Neural cell (in vitro differentiated cells): ENCODE measurements around the gene NCKAP5. TPM values are rescaled to one million over a fixed set of nuclear protein-coding genes. Genes with fewer than 3 reads are reported as not detected.

Experiments used
- H2AFZ ChIP-seq: fragments of 200-600, 300-800 bp; sonication (generic), shearing (Covaris generic); 2 replicates; pipeline ENCODE4 v1.6.0; 2014; ENCODE audit warnings: low read depth, mild to moderate bottlenecking, antibody characterized with exemption, low read length, moderate library complexity
- H3F3A ChIP-seq: fragments of 200-600 bp; shearing (Covaris generic); 2 replicates; pipeline ENCODE4 v1.6.1; 2016; ENCODE audit warnings: mild to moderate bottlenecking, moderate library complexity, mixed read lengths, antibody characterized with exemption, low read length; ENCODE audit not compliant: insufficient read depth, poor library complexity, severe bottlenecking
- H3K27ac ChIP-seq: fragments of 200-600, 300-800 bp; sonication (generic), shearing (Covaris generic); 2 replicates; pipeline ENCODE4 v1.5.1; 2014; ENCODE audit warnings: mild to moderate bottlenecking, low read length, moderate library complexity
- H3K27me3 ChIP-seq: fragments of 300-800, 200-600 bp; sonication (generic), shearing (Covaris generic); 2 replicates; pipeline ENCODE4 v1.6.0; 2014; ENCODE audit warnings: mild to moderate bottlenecking, low read depth, low read length, moderate library complexity; ENCODE audit not compliant: insufficient read depth
- H3K36me3 ChIP-seq: fragments of 300-800, 200-600 bp; sonication (generic), shearing (Covaris generic); 2 replicates; pipeline ENCODE4 v1.5.1; 2014; ENCODE audit warnings: mild to moderate bottlenecking, antibody characterized with exemption, low read length, moderate library complexity; ENCODE audit not compliant: insufficient read depth
- H3K4me2 ChIP-seq: fragments of 300-800, 200-600 bp; sonication (generic), shearing (Covaris generic); 2 replicates; pipeline ENCODE4 v1.6.0; 2014; ENCODE audit warnings: mild to moderate bottlenecking, low read length
- H3K4me3 ChIP-seq: fragments of 300-800, 200-600 bp; sonication (generic), shearing (Covaris generic); 2 replicates; pipeline ENCODE4 v1.5.1; 2014; ENCODE audit warnings: mild to moderate bottlenecking, low read length, moderate library complexity
- H3K79me2 ChIP-seq: fragments of 200-600 bp; shearing (Covaris generic); replicated peaks from 2 replicates; pipeline ENCODE4 v1.6.0; 2014; ENCODE audit warnings: mild to moderate bottlenecking, low read length, moderate library complexity; ENCODE audit not compliant: insufficient read depth
- H3K9ac ChIP-seq: fragments of 300-800, 200-600 bp; sonication (generic), shearing (Covaris generic); 2 replicates; pipeline ENCODE4 v1.6.1; 2016; ENCODE audit warnings: mild to moderate bottlenecking, low read length, mixed read lengths
- H3K9me2 ChIP-seq: fragments of 200-600 bp; shearing (Covaris generic); 2 replicates; pipeline ENCODE4 v1.6.1; 2016; ENCODE audit warnings: mild to moderate bottlenecking, low read length, mixed read lengths; ENCODE audit not compliant: insufficient read depth
- H3K9me3 ChIP-seq: fragments of 200-600, 300-800 bp; sonication (generic), shearing (Covaris generic); 2 replicates; pipeline ENCODE4 v1.6.1; 2016; ENCODE audit warnings: mild to moderate bottlenecking, mixed run types, low read length, moderate library complexity, mixed read lengths
- H4K20me1 ChIP-seq: fragments of 200-600 bp; shearing (Covaris generic); 2 replicates; pipeline ENCODE4 v1.6.1; 2016; ENCODE audit warnings: mild to moderate bottlenecking, mixed run types; ENCODE audit not compliant: insufficient read depth
- EP300 ChIP-seq: fragments of 450-650 bp; conservative IDR thresholded peaks from 2 replicates; pipeline ENCODE4 v1.6.1; 2014; ENCODE audit warnings: antibody characterized with exemption, mild to moderate bottlenecking, moderate library complexity; ENCODE audit not compliant: poor library complexity, severe bottlenecking
- EZH2 ChIP-seq: fragments of 200-600, 300-800 bp; shearing (Covaris generic), sonication (generic); IDR thresholded peaks from 2 replicates; pipeline ENCODE4 v1.6.1; 2014; ENCODE audit warnings: antibody characterized with exemption, low read length, borderline replicate concordance, mild to moderate bottlenecking; ENCODE audit not compliant: insufficient read depth, poor library complexity, severe bottlenecking
- MXI1 ChIP-seq: fragments of 450-650 bp; conservative IDR thresholded peaks from 2 replicates; pipeline ENCODE4 v1.6.1; 2014; ENCODE audit warnings: antibody characterized with exemption, mild to moderate bottlenecking; ENCODE audit not compliant: poor library complexity, severe bottlenecking
- POLR2AphosphoS5 ChIP-seq: IDR thresholded peaks from 2 replicates; pipeline ENCODE4 v1.6.1; 2012
- RAD21 ChIP-seq: fragments of 450-650 bp; conservative IDR thresholded peaks from 2 replicates; pipeline ENCODE4 v1.6.1; 2014; ENCODE audit warnings: antibody characterized with exemption, mild to moderate bottlenecking, moderate library complexity
- SMC3 ChIP-seq: fragments of 450-650 bp; conservative IDR thresholded peaks from 2 replicates; pipeline ENCODE4 v1.6.1; 2014; ENCODE audit warnings: antibody characterized with exemption, mild to moderate bottlenecking, moderate library complexity; ENCODE audit not compliant: poor library complexity
- TAF1 ChIP-seq: IDR thresholded peaks from 2 replicates; pipeline ENCODE4 v1.6.1; 2012; ENCODE audit warnings: low read depth
- polyA plus RNA-seq: library from polyadenylated mRNA; depleted of rRNA; stranded (reverse); fragments of >200 nt; gene quantifications from 2 replicates; pipeline ENCODE4 v1.2.3, GENCODE V29; 2014
- TF ChIP-seq, protein P1 (sequence below): IDR thresholded peaks from 2 replicates; pipeline ENCODE4 v1.6.1; 2012; ENCODE audit warnings: borderline replicate concordance
- TF ChIP-seq, protein P2 (sequence below): fragments of 450-650 bp; IDR thresholded peaks from 2 replicates; pipeline ENCODE4 v1.5.1; 2014; ENCODE audit warnings: antibody characterized with exemption, mild to moderate bottlenecking, moderate library complexity; ENCODE audit not compliant: poor library complexity, severe bottlenecking

Gene NCKAP5
- polyA plus RNA-seq, 1 donor from 2014 or later = 2.4 TPM

DNA sequence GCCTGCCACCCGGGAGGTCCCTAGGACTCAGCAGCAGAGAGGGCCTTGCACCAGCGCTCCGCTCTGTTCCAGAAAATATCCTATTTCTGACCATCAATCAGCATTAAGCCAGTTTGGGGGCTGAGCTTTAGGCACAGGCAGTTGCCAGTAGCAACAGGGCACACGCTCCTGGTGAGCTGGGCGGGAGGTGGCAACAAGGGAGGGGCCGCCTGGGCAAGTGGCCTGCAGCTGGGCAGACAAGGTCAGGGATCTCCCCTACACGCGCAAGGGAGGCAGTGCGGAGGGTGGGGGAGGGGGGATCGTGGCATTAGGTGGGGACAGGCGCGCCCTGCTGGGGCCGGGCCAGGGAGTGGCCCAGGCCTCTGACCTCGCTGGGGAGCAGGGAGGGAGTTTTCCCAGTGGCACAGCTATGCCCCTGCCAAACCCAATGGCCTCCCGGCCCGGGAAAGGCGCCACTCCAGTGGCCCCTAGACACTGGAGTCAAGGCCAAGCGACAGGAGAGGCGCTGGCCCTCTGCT, 302.8 kb downstream of the NCKAP5 start:
- Histone ChIP-seq H3K79me2 (no peaks in the 10 kb centered on the region), H3K4me3 (peak overlapping the region; percentile 76)

DNA sequence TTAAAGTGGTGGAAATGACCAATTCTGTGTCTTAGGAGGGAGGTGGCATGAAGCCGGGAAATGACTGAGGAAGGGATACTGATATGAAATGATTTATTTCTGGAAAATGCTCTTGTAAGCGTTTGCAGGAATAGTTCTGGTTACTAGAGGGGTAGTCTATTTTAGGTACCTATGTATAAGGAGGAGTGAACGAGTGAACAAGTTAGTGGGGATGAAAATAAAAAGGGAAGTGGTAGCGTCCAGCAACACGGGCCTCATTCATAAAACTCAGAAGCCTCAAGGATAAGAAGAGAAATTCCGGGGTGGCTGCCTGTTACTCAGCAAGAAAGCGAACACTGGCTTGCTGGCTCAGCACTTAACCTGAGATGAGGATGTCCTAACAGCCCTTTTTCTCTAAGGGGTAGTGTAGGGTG, 303.3 kb downstream of the NCKAP5 start:
- no peaks in the 10 kb centered on the region for H3K79me2 ChIP-seq
- no peak overlapping the region for H2AFZ ChIP-seq
- H3K27ac ChIP-seq = no peak overlapping the region
- H4K20me1 ChIP-seq = no peaks in the 10 kb centered on the region
- H3K9ac ChIP-seq = no peak overlapping the region
- no peak overlapping the region for H3K4me2 ChIP-seq
- H3K27me3 ChIP-seq = peaks cover 12% of the 10 kb centered on the region
- H3K36me3 ChIP-seq = no peaks in the 10 kb centered on the region
- TF ChIP-seq EZH2 (no peak), EP300 (no peak), RAD21 (no peak)
- H3K9me3 ChIP-seq = no peaks in the 10 kb centered on the region
- peak overlapping the region; percentile 76 for H3K4me3 ChIP-seq
- no peaks in the 10 kb centered on the region for H3F3A ChIP-seq
- H3K9me2 ChIP-seq = no peaks in the 10 kb centered on the region

More for the DNA sequence above, 302.8 kb downstream of the NCKAP5 start:
- peaks cover 12% of the 10 kb centered on the region for H3K27me3 ChIP-seq
- H3K4me2 ChIP-seq = no peak overlapping the region
- no peak overlapping the region for H2AFZ ChIP-seq
- H3K27ac ChIP-seq = no peak overlapping the region
- TF ChIP-seq, protein P1, sequence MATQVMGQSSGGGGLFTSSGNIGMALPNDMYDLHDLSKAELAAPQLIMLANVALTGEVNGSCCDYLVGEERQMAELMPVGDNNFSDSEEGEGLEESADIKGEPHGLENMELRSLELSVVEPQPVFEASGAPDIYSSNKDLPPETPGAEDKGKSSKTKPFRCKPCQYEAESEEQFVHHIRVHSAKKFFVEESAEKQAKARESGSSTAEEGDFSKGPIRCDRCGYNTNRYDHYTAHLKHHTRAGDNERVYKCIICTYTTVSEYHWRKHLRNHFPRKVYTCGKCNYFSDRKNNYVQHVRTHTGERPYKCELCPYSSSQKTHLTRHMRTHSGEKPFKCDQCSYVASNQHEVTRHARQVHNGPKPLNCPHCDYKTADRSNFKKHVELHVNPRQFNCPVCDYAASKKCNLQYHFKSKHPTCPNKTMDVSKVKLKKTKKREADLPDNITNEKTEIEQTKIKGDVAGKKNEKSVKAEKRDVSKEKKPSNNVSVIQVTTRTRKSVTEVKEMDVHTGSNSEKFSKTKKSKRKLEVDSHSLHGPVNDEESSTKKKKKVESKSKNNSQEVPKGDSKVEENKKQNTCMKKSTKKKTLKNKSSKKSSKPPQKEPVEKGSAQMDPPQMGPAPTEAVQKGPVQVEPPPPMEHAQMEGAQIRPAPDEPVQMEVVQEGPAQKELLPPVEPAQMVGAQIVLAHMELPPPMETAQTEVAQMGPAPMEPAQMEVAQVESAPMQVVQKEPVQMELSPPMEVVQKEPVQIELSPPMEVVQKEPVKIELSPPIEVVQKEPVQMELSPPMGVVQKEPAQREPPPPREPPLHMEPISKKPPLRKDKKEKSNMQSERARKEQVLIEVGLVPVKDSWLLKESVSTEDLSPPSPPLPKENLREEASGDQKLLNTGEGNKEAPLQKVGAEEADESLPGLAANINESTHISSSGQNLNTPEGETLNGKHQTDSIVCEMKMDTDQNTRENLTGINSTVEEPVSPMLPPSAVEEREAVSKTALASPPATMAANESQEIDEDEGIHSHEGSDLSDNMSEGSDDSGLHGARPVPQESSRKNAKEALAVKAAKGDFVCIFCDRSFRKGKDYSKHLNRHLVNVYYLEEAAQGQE = no peak
- TF ChIP-seq RAD21 (no peak), TAF1 (no peak), POLR2AphosphoS5 (no peak), MXI1 (no peak), SMC3 (no peak), EP300 (no peak), EZH2 (no peak)
- TF ChIP-seq, protein P2, sequence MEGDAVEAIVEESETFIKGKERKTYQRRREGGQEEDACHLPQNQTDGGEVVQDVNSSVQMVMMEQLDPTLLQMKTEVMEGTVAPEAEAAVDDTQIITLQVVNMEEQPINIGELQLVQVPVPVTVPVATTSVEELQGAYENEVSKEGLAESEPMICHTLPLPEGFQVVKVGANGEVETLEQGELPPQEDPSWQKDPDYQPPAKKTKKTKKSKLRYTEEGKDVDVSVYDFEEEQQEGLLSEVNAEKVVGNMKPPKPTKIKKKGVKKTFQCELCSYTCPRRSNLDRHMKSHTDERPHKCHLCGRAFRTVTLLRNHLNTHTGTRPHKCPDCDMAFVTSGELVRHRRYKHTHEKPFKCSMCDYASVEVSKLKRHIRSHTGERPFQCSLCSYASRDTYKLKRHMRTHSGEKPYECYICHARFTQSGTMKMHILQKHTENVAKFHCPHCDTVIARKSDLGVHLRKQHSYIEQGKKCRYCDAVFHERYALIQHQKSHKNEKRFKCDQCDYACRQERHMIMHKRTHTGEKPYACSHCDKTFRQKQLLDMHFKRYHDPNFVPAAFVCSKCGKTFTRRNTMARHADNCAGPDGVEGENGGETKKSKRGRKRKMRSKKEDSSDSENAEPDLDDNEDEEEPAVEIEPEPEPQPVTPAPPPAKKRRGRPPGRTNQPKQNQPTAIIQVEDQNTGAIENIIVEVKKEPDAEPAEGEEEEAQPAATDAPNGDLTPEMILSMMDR = no peak
- no peak overlapping the region for H3K9ac ChIP-seq
- no peaks in the 10 kb centered on the region for H3F3A ChIP-seq
- no peaks in the 10 kb centered on the region for H3K9me3 ChIP-seq
- H4K20me1 ChIP-seq = no peaks in the 10 kb centered on the region
- H3K36me3 ChIP-seq = no peaks in the 10 kb centered on the region
- H3K9me2 ChIP-seq = no peaks in the 10 kb centered on the region

DNA sequence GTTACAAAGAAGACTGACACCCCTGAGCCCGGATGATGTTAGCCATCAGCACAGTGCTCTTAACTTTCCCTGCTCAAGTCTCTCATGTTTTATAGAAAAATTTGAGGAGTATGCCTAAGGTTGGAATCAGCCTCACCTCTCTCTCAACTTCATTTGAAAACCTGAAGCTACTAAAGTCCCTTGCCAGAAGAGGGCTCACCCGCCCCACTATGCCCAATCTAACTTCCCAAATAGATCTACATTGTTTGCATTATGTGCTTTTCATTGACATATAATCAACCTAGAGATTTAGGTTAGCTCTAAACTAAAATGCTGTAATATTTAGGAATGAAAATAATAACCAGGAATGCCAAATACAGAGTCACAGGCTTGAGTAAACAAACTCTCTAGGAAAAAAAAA, 305.4 kb downstream of the NCKAP5 start:
- Histone ChIP-seq H3K27ac (no peak overlapping the region), H2AFZ (no peak overlapping the region), H4K20me1 (no peaks in the 10 kb centered on the region), H3K4me3 (no peak overlapping the region), H3K9me2 (no peaks in the 10 kb centered on the region), H3K4me2 (no peak overlapping the region), H3K9ac (no peak overlapping the region), H3K9me3 (no peaks in the 10 kb centered on the region), H3F3A (no peaks in the 10 kb centered on the region), H3K79me2 (no peaks in the 10 kb centered on the region), H3K27me3 (peaks cover 12% of the 10 kb centered on the region), H3K36me3 (no peaks in the 10 kb centered on the region)
- peak; percentile 41 for TF ChIP-seq SMC3
- TF ChIP-seq, protein P1 = no peak
- no peak for TF ChIP-seq EZH2
- peak; percentile 43 for TF ChIP-seq RAD21
